Endodermal cell (in vitro differentiated cells): ENCODE data around the gene ATXN10. TPM values are rescaled to one million over a fixed set of nuclear protein-coding genes. Genes with fewer than 3 reads are reported as not detected.

Source experiments
- DNase-seq: peaks from one replicate; pipeline ENCODE4 v3.0.0-alpha.2; 2017
- H3K27ac ChIP-seq: 2 replicates; pipeline ENCODE4 v1.5.1; 2013; ENCODE audit warnings: mild to moderate bottlenecking, low read depth, low read length, moderate library complexity
- H3K27me3 ChIP-seq: 2 replicates; pipeline ENCODE4 v1.6.1; 2013; ENCODE audit warnings: mild to moderate bottlenecking, low read length, moderate library complexity; ENCODE audit not compliant: insufficient read depth, control insufficient read depth, poor library complexity, severe bottlenecking
- H3K36me3 ChIP-seq: 2 replicates; pipeline ENCODE4 v1.7.0; 2013; ENCODE audit warnings: mild to moderate bottlenecking, low read length, moderate library complexity; ENCODE audit not compliant: control insufficient read depth, insufficient read depth
- H3K4me1 ChIP-seq: one replicate; pipeline ENCODE4 v1.7.0; 2013; ENCODE audit warnings: low read length; ENCODE audit not compliant: control insufficient read depth, insufficient read depth
- H3K4me3 ChIP-seq: 2 replicates; pipeline ENCODE4 v1.5.1; 2013; ENCODE audit warnings: mild to moderate bottlenecking, low read length, moderate library complexity
- H3K9ac ChIP-seq: 2 replicates; pipeline ENCODE4 v1.6.1; 2013; ENCODE audit warnings: mild to moderate bottlenecking, low read length, moderate library complexity; ENCODE audit not compliant: poor library complexity, severe bottlenecking; ENCODE audit errors: extremely low read depth
- H3K9me3 ChIP-seq: 2 replicates; pipeline ENCODE4 v1.6.1; 2013; ENCODE audit warnings: mild to moderate bottlenecking, low read length, moderate library complexity; ENCODE audit not compliant: control insufficient read depth
- H3K27ac Mint-ChIP-seq: 2 replicates; pipeline ENCODE4 v1.8.0; 2020; ENCODE audit warnings: mixed read lengths
- H3K27me3 Mint-ChIP-seq: 2 replicates; pipeline ENCODE4 v1.8.0; 2021; ENCODE audit warnings: mild to moderate bottlenecking, mixed read lengths; ENCODE audit not compliant: insufficient read depth
- H3K36me3 Mint-ChIP-seq: 2 replicates; pipeline ENCODE4 v1.8.0; 2020; ENCODE audit warnings: low read depth, mixed read lengths
- H3K4me1 Mint-ChIP-seq: 2 replicates; pipeline ENCODE4 v1.8.0; 2020; ENCODE audit warnings: mixed read lengths
- H3K4me3 Mint-ChIP-seq: 2 replicates; pipeline ENCODE4 v1.8.0; 2020; ENCODE audit warnings: mild to moderate bottlenecking, moderate library complexity, mixed read lengths
- H3K9me3 Mint-ChIP-seq: 2 replicates; pipeline ENCODE4 v1.8.0; 2020; ENCODE audit warnings: mild to moderate bottlenecking, mixed read lengths
- CTCF ChIP-seq: fragments of 200-600 bp; sonication (generic); conservative IDR thresholded peaks from 2 replicates; pipeline ENCODE4 v1.5.0; 2021; ENCODE audit warnings: antibody characterized with exemption, mild to moderate bottlenecking
- WGBS, 2 experiments: methylation state at CpG; one replicate each; pipeline versions ENCODE4 v1.1.5 to v1.1.7; 2013; ENCODE audit warnings: missing lambda C conversion rate in 2 of 2, mixed read lengths in 1 of 2; ENCODE audit not compliant: insufficient coverage in 1 of 2, insufficient read length in 1 of 2; 5-methylcytosine and 5-hydroxymethylcytosine counted together
- total RNA-seq, 2 donors: library from RNA; stranded (reverse); fragmentation: NEBNext Ultra II Directional in 1 of 2; extraction: Animal tissue kit (Norgen Biotek cat#: 25700) in 1 of 2; gene quantifications; 2 replicates in 1 of 2; 3 replicates in 1 of 2; pipeline ENCODE4 v1.2.1, GENCODE V29; 2021

The ATXN10 gene
- total RNA-seq, 2 donors from 2014 or later, result 223 to 266 TPM

- Mint-ChIP-seq H3K27me3 (no peaks in the 10 kb centered on the region), H3K36me3 (peaks cover 63% of the 10 kb centered on the region), H3K9me3 (no peaks in the 10 kb centered on the region), H3K27ac (peak overlapping the region; percentile 77), H3K4me1 (peaks cover 14% of the 10 kb centered on the region), H3K4me3 (no peak overlapping the region)
- Histone ChIP-seq H3K27ac (no peak overlapping the region), H3K9me3 (peaks cover 8% of the 10 kb centered on the region), H3K4me3 (no peak overlapping the region), H3K4me1 (no peaks in the 10 kb centered on the region), H3K27me3 (no peaks in the 10 kb centered on the region), H3K9ac (no peak overlapping the region), H3K36me3 (peaks cover 71% of the 10 kb centered on the region)
- 72 to 80% methylated on average over 1 of the region's 1 CpG for WGBS, 2 experiments
- no peak for DNase-seq
- TF ChIP-seq CTCF, result no peak
These were observed 20.9 kb downstream of the ATXN10 start for GRCh38 chr22:45692549-45692948.

- 90 to 94% methylated on average over 4 of the region's 4 CpGs for WGBS, 2 experiments
- Histone ChIP-seq H3K9ac (no peak overlapping the region), H3K9me3 (peaks cover 8% of the 10 kb centered on the region), H3K27me3 (no peaks in the 10 kb centered on the region), H3K4me3 (no peak overlapping the region), H3K4me1 (no peaks in the 10 kb centered on the region), H3K36me3 (peaks cover 78% of the 10 kb centered on the region), H3K27ac (no peak overlapping the region)
- no peaks in the 10 kb centered on the region for H3K27me3 Mint-ChIP-seq
- H3K4me3 Mint-ChIP-seq, result no peak overlapping the region
- H3K9me3 Mint-ChIP-seq, result no peaks in the 10 kb centered on the region
- H3K27ac Mint-ChIP-seq, result no peak overlapping the region
- no peak for DNase-seq
- H3K36me3 Mint-ChIP-seq, result peaks cover 73% of the 10 kb centered on the region
- H3K4me1 Mint-ChIP-seq, result peaks cover 10% of the 10 kb centered on the region
- no peak for TF ChIP-seq CTCF
These were observed 22.2 kb downstream of the ATXN10 start for GRCh38 chr22:45693835-45694234.

- DNase-seq, result no peak
- no peaks in the 10 kb centered on the region for H3K4me1 ChIP-seq
- TF ChIP-seq CTCF, result no peak
- no peak overlapping the region for H3K9ac ChIP-seq
- no peaks in the 10 kb centered on the region for H3K27me3 ChIP-seq
- no peaks in the 10 kb centered on the region for H3K9me3 Mint-ChIP-seq
- no peaks in the 10 kb centered on the region for H3K27me3 Mint-ChIP-seq
- no peak overlapping the region for H3K4me3 Mint-ChIP-seq
- WGBS, 2 experiments, result 94 to 95% methylated on average over 6 of the region's 6 CpGs
- no peak overlapping the region for H3K27ac Mint-ChIP-seq
- H3K27ac ChIP-seq, result no peak overlapping the region
- H3K36me3 Mint-ChIP-seq, result peaks cover 71% of the 10 kb centered on the region
- no peak overlapping the region for H3K4me3 ChIP-seq
- peaks cover 8% of the 10 kb centered on the region for H3K4me1 Mint-ChIP-seq
- H3K9me3 ChIP-seq, result peaks cover 8% of the 10 kb centered on the region
- peaks cover 77% of the 10 kb centered on the region for H3K36me3 ChIP-seq
These were observed 24.6 kb downstream of the ATXN10 start for GRCh38 chr22:45696227-45696626.
